BJ (cell line): ENCODE measurements around the gene TEKT1. TPM values are rescaled to one million over a fixed set of nuclear protein-coding genes. Genes with fewer than 3 reads are reported as not detected.

Experiments
- CTCF ChIA-PET: fragments of 350-600 bp; formaldehyde crosslinking; extraction: SDS; loops from one replicate; lab custom pipeline; 2021; ENCODE audit warnings: antibody characterized with exemption, inconsistent platforms; lab: Yijun Ruan, JAX
- POLR2A ChIA-PET: fragments of 300-600 bp; sonication (Branson Sonifier 250); formaldehyde crosslinking; extraction: SDS; loops from one replicate; lab custom pipeline; 2021; ENCODE audit warnings: antibody characterized with exemption; lab: Charles Lee
- DNase-seq: peaks from one replicate; pipeline ENCODE4 v3.0.0-alpha.2; 2011; ENCODE audit warnings: low read depth
- H3K27me3 ChIP-seq: 2 replicates; pipeline ENCODE4 v1.6.0; 2011; ENCODE audit warnings: low read length; ENCODE audit not compliant: control insufficient read depth, insufficient read depth
- H3K36me3 ChIP-seq: 2 replicates; pipeline ENCODE4 v1.5.1; 2011; ENCODE audit warnings: low read length; ENCODE audit not compliant: control insufficient read depth, insufficient read depth
- H3K4me3 ChIP-seq: 2 replicates; pipeline ENCODE4 v1.5.1; 2011; ENCODE audit warnings: low read depth, mild to moderate bottlenecking, control low read depth, low read length
- CTCF ChIP-seq: IDR thresholded peaks from 2 replicates; pipeline ENCODE4 v1.5.1; 2011; ENCODE audit warnings: low read depth, mild to moderate bottlenecking, control low read depth, inconsistent platforms, low read length, moderate library complexity; ENCODE audit not compliant: insufficient read depth
- polyA plus RNA-seq: library from polyadenylated mRNA; depleted of rRNA; stranded (reverse); fragments of >200 nt; gene quantifications from 2 replicates; pipeline ENCODE4 v1.2.3, GENCODE V29; 2011

The TEKT1 gene
- polyA plus RNA-seq, 1 experiment, result not detected

GRCh38 chr17:6812295-6812694, 19.2 kb downstream of the TEKT1 start:
- Histone ChIP-seq H3K4me3 (no peak overlapping the region), H3K27me3 (0 out of 2 replicates have a peak, but pooled peaks cover 1% of the 10 kb centered on the region), H3K36me3 (no peaks in the 10 kb centered on the region)
- POLR2A ChIA-PET, result no interaction called here
- no peak for DNase-seq
- no peak for TF ChIP-seq CTCF
- CTCF ChIA-PET, result interaction anchor here (0.6 to 1.1 kb wide), 3 partner anchors 13 to 99 kb away, joined by 3 read pairs; no protein-coding TSS in a partner anchor

GRCh38 chr17:6811510-6811909, 20.0 kb downstream of the TEKT1 start:
- Histone ChIP-seq H3K36me3 (no peaks in the 10 kb centered on the region), H3K4me3 (no peak overlapping the region), H3K27me3 (0 out of 2 replicates have a peak, but pooled peaks cover 1% of the 10 kb centered on the region)
- no peak for DNase-seq
- no peak for TF ChIP-seq CTCF
- ChIA-PET POLR2A (no interaction called here), CTCF (no interaction called here)

GRCh38 chr17:6800422-6801027, 31.0 kb downstream of the TEKT1 start:
- POLR2A ChIA-PET, result no interaction called here
- DNase-seq, result no peak
- peaks cover 4% of the 10 kb centered on the region for H3K27me3 ChIP-seq

GRCh38 chr17:6799738-6800137, 31.8 kb downstream of the TEKT1 start:
- POLR2A ChIA-PET, result no interaction called here
- no peak overlapping the region for H3K4me3 ChIP-seq
- no peak for DNase-seq
- no peak for TF ChIP-seq CTCF
- CTCF ChIA-PET, result no interaction called here
- no peaks in the 10 kb centered on the region for H3K36me3 ChIP-seq
- peaks cover 4% of the 10 kb centered on the region for H3K27me3 ChIP-seq

More at GRCh38 chr17:6800422-6801027, 31.0 kb downstream of the TEKT1 start:
- TF ChIP-seq CTCF, result no peak
- no peak overlapping the region for H3K4me3 ChIP-seq
- CTCF ChIA-PET, result interaction anchor here (0.7 to 1.1 kb wide), 2 partner anchors 8 to 42 kb away, joined by 3 read pairs; no protein-coding TSS in a partner anchor
- H3K36me3 ChIP-seq, result no peaks in the 10 kb centered on the region

- Histone ChIP-seq H3K4me3 (no peak overlapping the region), H3K36me3 (no peaks in the 10 kb centered on the region), H3K27me3 (peaks cover 4% of the 10 kb centered on the region)
- TF ChIP-seq CTCF, result no peak
- POLR2A ChIA-PET, result no interaction called here
- CTCF ChIA-PET, result interaction anchor here (1.0 kb wide), 1 partner anchor 45 kb away, joined by 4 read pairs; no protein-coding TSS in a partner anchor
- DNase-seq, result peak; percentile 15
Measured at GRCh38 chr17:6797718-6798351, 33.7 kb downstream of the TEKT1 start.
